CD4-positive, alpha-beta T cell (primary cell): ENCODE results near the gene RAD1. TPM values are rescaled to one million over a fixed set of nuclear protein-coding genes. Genes with fewer than 3 reads are reported as not detected.

Experiments
- ATAC-seq: fragments of 200-7000 bp; cut with Tn5 transposase; one replicate; pipeline ENCODE4 v1.10.0; 2022; ENCODE audit warnings: mild to moderate bottlenecking; ENCODE audit not compliant: poor library complexity
- CTCF ChIA-PET: fragments of 350-600 bp; sonication (Branson Sonifier 250); formaldehyde crosslinking; loops from one replicate; lab custom pipeline; 2021; ENCODE audit warnings: antibody characterized with exemption, inconsistent platforms; lab: Charles Lee
- POLR2A ChIA-PET: fragments of 350-600 bp; sonication (Branson Sonifier 250); formaldehyde crosslinking; loops from one replicate; lab custom pipeline; 2021; ENCODE audit warnings: antibody characterized with exemption, inconsistent platforms; lab: Charles Lee
- DNase-seq, 14 experiments: peaks; one replicate each; pipeline ENCODE4 v3.0.0-alpha.2; 2013 to 2020; ENCODE audit warnings: mixed read lengths in 2 of 14
- H3K27ac ChIP-seq, 2 donors: one replicate each; pipeline versions ENCODE4 v1.5.1 to v1.7.0; 2013; ENCODE audit warnings: low read length in 2 of 2, low read depth in 1 of 2, mild to moderate bottlenecking in 1 of 2
- H3K27me3 ChIP-seq, 2 experiments: 1 replicate in 1 of 2; 2 replicates in 1 of 2; pipeline versions ENCODE4 v1.6.1 to v1.7.0; 2013; ENCODE audit warnings: low read length in 2 of 2, control low read depth in 1 of 2, mild to moderate bottlenecking in 1 of 2, moderate library complexity in 1 of 2; ENCODE audit not compliant: insufficient read depth in 2 of 2, control insufficient read depth in 1 of 2
- H3K36me3 ChIP-seq: one replicate; pipeline ENCODE4 v1.6.1; 2013; ENCODE audit warnings: low read length, control low read depth; ENCODE audit not compliant: insufficient read depth
- H3K4me1 ChIP-seq: one replicate; pipeline ENCODE4 v1.6.1; 2013; ENCODE audit warnings: low read length, control low read depth; ENCODE audit not compliant: insufficient read depth
- H3K4me3 ChIP-seq: one replicate; pipeline ENCODE4 v1.5.1; 2013; ENCODE audit warnings: mild to moderate bottlenecking, low read length, moderate library complexity
- H3K9me3 ChIP-seq, 2 experiments: 1 replicate in 1 of 2; 2 replicates in 1 of 2; pipeline versions ENCODE4 v1.6.1 to v1.7.0; 2013; ENCODE audit warnings: low read length in 2 of 2, mild to moderate bottlenecking in 2 of 2, control low read depth in 1 of 2, moderate library complexity in 1 of 2; ENCODE audit not compliant: control insufficient read depth in 1 of 2, insufficient read depth in 1 of 2
- H3K27ac Mint-ChIP-seq: one replicate; pipeline ENCODE4 v1.8.0; 2020; ENCODE audit warnings: mixed read lengths
- H3K27me3 Mint-ChIP-seq: one replicate; pipeline ENCODE4 v1.8.0; 2021; ENCODE audit warnings: mixed read lengths
- H3K36me3 Mint-ChIP-seq: one replicate; pipeline ENCODE4 v1.8.0; 2021; ENCODE audit warnings: low read depth, mixed read lengths
- H3K4me1 Mint-ChIP-seq: one replicate; pipeline ENCODE4 v1.8.0; 2021; ENCODE audit warnings: low read depth, mixed read lengths
- H3K4me3 Mint-ChIP-seq: one replicate; pipeline ENCODE4 v1.8.0; 2020; ENCODE audit warnings: mild to moderate bottlenecking, mixed read lengths
- H3K9me3 Mint-ChIP-seq: one replicate; pipeline ENCODE4 v1.8.0; 2020; ENCODE audit warnings: mixed read lengths
- CTCF ChIP-seq: fragments of 200-600 bp; IDR thresholded peaks from one replicate; pipeline ENCODE4 v1.8.0; 2022; ENCODE audit warnings: antibody characterized with exemption, mild to moderate bottlenecking
- intact Hi-C, 2 experiments: fragments of 100-400 bp; cut with DNase I in 1 of 2; cut with micrococcal nuclease in 1 of 2; formaldehyde crosslinking; loops; one replicate each; pipeline versions ENCODE4 v1.15.1 to v1.9.0; 2023 to 2025; cut with DNase I, micrococcal nuclease
- total RNA-seq, 174 experiments: library from RNA in 2 of 174; stranded (reverse) in 2 of 174; gene quantifications; one replicate each; pipeline ENCODE4 v1.2.3 and lab custom pipeline; 2021 to 2026

RAD1 gene
- total RNA-seq, 2 experiments from 2014 or later = 26.7 to 29.2 TPM

DNA sequence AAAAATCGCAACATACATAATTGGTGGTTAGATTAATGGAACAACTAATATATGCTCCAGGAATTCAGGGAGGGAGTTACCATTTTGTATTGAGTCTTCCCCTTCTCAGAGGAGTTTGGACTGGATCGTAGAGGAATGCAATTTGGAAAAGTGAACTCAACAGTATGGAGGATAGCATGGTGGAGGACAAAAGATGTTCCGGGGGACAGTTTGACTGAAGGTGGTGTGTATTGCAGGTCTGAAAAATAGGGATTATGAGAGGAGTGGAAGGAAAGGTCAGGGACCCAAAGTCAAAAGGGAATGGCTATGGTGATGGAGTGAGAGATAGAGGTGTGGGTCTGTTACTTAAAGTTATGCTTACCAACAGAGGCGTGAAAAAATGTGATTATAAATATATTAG lies 15.6 kb upstream of the RAD1 start:
- H3K36me3 Mint-ChIP-seq = peaks cover 47% of the 10 kb centered on the region
- peaks cover 28% of the 10 kb centered on the region for H3K36me3 ChIP-seq
- peak overlapping the region; percentile 99 for H3K4me3 Mint-ChIP-seq
- H3K27ac ChIP-seq = no peak overlapping the region
- no peaks in the 10 kb centered on the region for H3K9me3 Mint-ChIP-seq
- no peaks in the 10 kb centered on the region for H3K27me3 ChIP-seq
- peaks cover 37% of the 10 kb centered on the region for H3K4me1 Mint-ChIP-seq
- DNase-seq = no peak
- H3K4me3 ChIP-seq = peak overlapping the region; percentile 88
- H3K27ac Mint-ChIP-seq = peak overlapping the region; percentile 95
- ChIA-PET POLR2A (interaction anchor here (0.6 to 3.6 kb wide), 6 partner anchors 8 to 1579 kb away, joined by 3 to 217 read pairs (median 12); partner anchors contain the start of genes AMACR, BRIX1, NADK2 and RAD1), CTCF (interaction anchor here (1.0 kb wide), 1 partner anchor 994 kb away, joined by 3 read pairs; no protein-coding TSS in a partner anchor)
- TF ChIP-seq CTCF = no peak
- intact Hi-C loops = loop anchor here in 1 of 2 experiments (2.0 to 10.0 kb wide), 3 partner anchors 684 to 1221 kb away; partner anchors contain the start of genes LMBRD2, SKP2 and SPEF2
- H3K27me3 Mint-ChIP-seq = no peaks in the 10 kb centered on the region
- no peaks in the 10 kb centered on the region for H3K9me3 ChIP-seq
- H3K4me1 ChIP-seq = peaks cover 21% of the 10 kb centered on the region
- ATAC-seq = no peak

- peak overlapping the region; percentile 95 for H3K27ac Mint-ChIP-seq
- H3K27me3 ChIP-seq = no peaks in the 10 kb centered on the region
- peak overlapping the region; percentile 99 for H3K4me3 Mint-ChIP-seq
- peaks cover 21% of the 10 kb centered on the region for H3K4me1 ChIP-seq
- no peaks in the 10 kb centered on the region for H3K9me3 Mint-ChIP-seq
- H3K27me3 Mint-ChIP-seq = no peaks in the 10 kb centered on the region
- H3K4me3 ChIP-seq = peak overlapping the region; percentile 88
- peaks cover 37% of the 10 kb centered on the region for H3K4me1 Mint-ChIP-seq
- ChIA-PET CTCF (interaction anchor here (0.7 to 2.6 kb wide), 3 partner anchors 15 to 1312 kb away, joined by 3 to 16 read pairs (median 3); partner anchors contain the start of genes BRIX1, NADK2 and RAD1), POLR2A (interaction anchor here (0.6 to 3.6 kb wide), 15 partner anchors 9 to 1579 kb away, joined by 3 to 217 read pairs (median 6); partner anchors contain the start of genes AMACR, BRIX1, IL7R and LMBRD2)
- intact Hi-C loops = loop anchor here in 1 of 2 experiments (2.0 to 10.0 kb wide), 3 partner anchors 684 to 1222 kb away; partner anchors contain the start of genes LMBRD2, SKP2 and SPEF2
- ATAC-seq (no peak), DNase-seq (no peak)
- TF ChIP-seq CTCF = no peak
- H3K27ac ChIP-seq = peak overlapping the region; percentile 39 to 72
- peaks cover 28% of the 10 kb centered on the region for H3K36me3 ChIP-seq
- peaks cover 47% of the 10 kb centered on the region for H3K36me3 Mint-ChIP-seq
- no peaks in the 10 kb centered on the region for H3K9me3 ChIP-seq
Measured at GRCh38 chr5:34930462-34930844, 15.1 kb upstream of the RAD1 start.

- peaks cover 21% of the 10 kb centered on the region for H3K4me1 ChIP-seq
- peak overlapping the region; percentile 39 to 72 for H3K27ac ChIP-seq
- Mint-ChIP-seq H3K4me1 (peaks cover 37% of the 10 kb centered on the region), H3K4me3 (peak overlapping the region; percentile 99), H3K27ac (peak overlapping the region; percentile 95), H3K27me3 (no peaks in the 10 kb centered on the region), H3K9me3 (no peaks in the 10 kb centered on the region), H3K36me3 (peaks cover 47% of the 10 kb centered on the region)
- TF ChIP-seq CTCF = no peak
- CTCF ChIA-PET = interaction anchor here (0.7 to 2.6 kb wide), 3 partner anchors 14 to 1312 kb away, joined by 3 to 16 read pairs (median 3); partner anchors contain the start of genes BRIX1, NADK2 and RAD1
- no peaks in the 10 kb centered on the region for H3K27me3 ChIP-seq
- H3K9me3 ChIP-seq = no peaks in the 10 kb centered on the region
- ATAC-seq (peak; percentile 62), DNase-seq (peak; percentile 65 to 93 (median 76))
- intact Hi-C loops = loop anchor here (1.0 to 10.0 kb wide), 7 partner anchors 15 to 1315 kb away; partner anchors contain the start of genes BRIX1 (in 2 of the 2), LMBRD2 (in 2 of the 2), NADK2 (in 2 of the 2) and RAD1 (in 2 of the 2)
- POLR2A ChIA-PET = interaction anchor here (0.6 to 3.6 kb wide), 23 partner anchors 9 to 1946 kb away, joined by 3 to 217 read pairs (median 6); partner anchors contain the start of genes AMACR, BRIX1, IL7R and LMBRD2
- peaks cover 29% of the 10 kb centered on the region for H3K36me3 ChIP-seq
- H3K4me3 ChIP-seq = peak overlapping the region; percentile 88
Measured at GRCh38 chr5:34929720-34930461, 14.6 kb upstream of the RAD1 start.
